Epithelial cell of esophagus (primary cell): Measurements from ENCODE around the gene VRK1.
"Not testable (repeated sequence)": the region's sequence is repeated elsewhere in the genome, so short reads cannot be mapped to it uniquely, and the experiment has no call there.

Source experiments
- DNase-seq: peaks from one replicate; pipeline ENCODE4 v3.0.0; 2010; ENCODE audit warnings: low read depth
- H3K4me3 ChIP-seq: 2 replicates; pipeline ENCODE4 v1.5.1; 2011; ENCODE audit warnings: mild to moderate bottlenecking, low read length, control low read depth
- CTCF ChIP-seq: IDR thresholded peaks from 2 replicates; pipeline ENCODE4 v1.5.1; 2011; ENCODE audit warnings: low read depth, mild to moderate bottlenecking, low read length, control low read depth, inconsistent platforms; ENCODE audit not compliant: insufficient read depth; ENCODE audit errors: missing control alignments

The VRK1 gene

DNA sequence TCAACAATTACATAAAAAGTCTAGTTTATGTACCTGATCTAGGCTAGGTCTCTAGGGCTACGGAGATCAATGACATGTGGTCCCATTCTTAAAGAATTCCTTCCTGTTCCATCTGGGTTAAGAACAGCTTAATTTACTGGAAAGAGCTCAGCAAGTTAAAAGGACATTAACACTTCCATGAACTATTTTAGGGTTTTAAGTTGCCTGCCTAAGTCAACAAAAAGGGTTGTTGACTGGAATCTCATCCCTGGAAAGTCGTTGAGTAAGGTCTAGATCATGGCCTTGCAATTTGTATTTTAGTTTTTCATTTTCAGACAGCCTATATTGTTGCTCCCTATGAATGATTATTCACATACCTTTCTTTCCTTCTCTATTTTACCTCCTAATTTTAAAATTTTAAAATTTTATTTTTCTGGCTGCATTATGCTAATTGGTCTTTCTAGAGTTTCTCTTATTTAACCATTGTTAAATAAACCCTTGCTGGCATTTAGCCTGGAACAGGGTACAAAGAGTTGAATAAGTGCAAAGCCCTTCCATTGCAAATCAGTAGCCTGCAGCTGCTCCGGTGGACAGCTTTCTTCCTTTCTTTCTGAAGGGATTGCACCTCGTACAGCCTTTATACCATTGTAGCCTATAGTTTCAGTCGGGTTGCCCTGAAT is 66.3 kb downstream of the VRK1 start:
- H3K4me3 ChIP-seq: no peak overlapping the region
- DNase-seq: no peak
- no peak for TF ChIP-seq CTCF

DNA sequence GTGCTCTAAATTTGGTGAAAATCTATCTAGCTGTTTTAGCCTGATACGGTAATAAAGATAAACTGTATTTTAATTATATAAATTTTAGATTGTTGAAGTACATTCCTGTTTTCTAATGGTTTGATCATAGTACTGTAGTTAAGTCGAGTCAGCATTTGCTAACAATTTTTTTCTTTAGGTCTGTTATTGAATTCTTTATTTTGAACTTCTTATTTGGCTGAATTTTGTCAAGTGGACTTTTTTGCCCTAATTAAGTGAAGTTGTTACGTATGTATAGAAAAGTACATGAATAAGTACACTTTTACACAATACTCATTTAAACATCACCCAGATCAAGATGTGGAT is 66.8 kb downstream of the VRK1 start:
- DNase-seq: no peak
- no peak overlapping the region for H3K4me3 ChIP-seq
- no peak for TF ChIP-seq CTCF

DNA sequence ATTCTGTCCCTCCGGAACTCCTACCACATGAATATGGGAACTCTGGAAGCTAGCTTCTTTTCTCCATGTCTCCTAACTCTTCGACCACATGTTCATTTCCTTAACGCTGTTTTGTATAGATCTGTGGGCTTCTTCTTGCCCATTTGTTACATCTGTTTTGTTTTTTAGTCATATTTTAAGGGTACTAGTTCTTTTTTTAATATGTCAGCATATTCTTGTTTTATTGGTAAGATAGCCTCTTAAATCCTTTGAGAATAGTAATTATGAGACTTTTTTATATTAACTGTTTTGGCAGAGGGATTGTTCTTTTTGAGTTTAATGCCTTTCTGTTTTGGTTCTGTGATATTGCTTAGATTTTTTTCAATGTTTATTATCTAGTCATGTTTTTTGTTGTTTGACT is 70.5 kb downstream of the VRK1 start:
- H3K4me3 ChIP-seq: no peak overlapping the region
- DNase-seq: no peak
- no peak for TF ChIP-seq CTCF

DNA sequence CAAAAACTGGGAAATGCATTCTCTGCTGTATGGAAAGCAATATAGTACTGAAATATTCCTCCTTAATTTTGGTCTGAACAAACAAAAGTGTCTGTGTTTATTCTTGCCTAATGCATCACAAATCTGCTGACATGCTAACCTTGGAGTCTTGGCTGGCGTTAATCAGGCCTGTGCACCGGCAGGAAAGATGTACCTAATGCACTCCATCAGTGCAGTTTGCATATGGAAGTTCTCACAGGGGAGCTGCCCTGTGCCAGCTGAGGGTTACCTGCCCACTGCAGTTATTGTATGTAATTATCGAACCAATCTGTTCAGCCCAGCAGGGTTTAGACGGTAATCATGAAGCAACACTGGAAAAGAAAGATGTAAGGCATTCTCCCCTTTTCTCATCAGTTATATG is 76.9 kb downstream of the VRK1 start:
- no peak for DNase-seq
- TF ChIP-seq CTCF: no peak
- no peak overlapping the region for H3K4me3 ChIP-seq

DNA sequence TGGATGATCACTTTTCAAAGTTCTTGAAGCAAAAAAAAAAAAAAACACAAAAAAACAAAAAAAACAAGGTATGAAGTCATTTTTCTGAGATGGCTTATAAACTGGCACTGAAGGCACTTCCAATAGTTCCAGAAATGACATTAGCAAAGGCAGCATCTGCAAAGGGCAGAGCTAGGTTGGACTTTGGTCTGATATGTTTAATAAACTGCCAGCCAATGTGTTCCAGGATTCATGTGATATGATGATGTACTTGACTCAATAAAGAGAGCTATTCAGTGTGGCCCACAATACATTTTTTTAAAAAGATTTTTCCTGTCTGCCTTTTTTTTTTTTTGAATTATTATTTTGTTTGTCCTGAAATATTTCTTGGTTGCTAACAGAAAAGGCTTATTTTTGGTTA is 79.6 kb downstream of the VRK1 start:
- no peak for DNase-seq
- no peak for TF ChIP-seq CTCF
- no peak overlapping the region for H3K4me3 ChIP-seq

DNA sequence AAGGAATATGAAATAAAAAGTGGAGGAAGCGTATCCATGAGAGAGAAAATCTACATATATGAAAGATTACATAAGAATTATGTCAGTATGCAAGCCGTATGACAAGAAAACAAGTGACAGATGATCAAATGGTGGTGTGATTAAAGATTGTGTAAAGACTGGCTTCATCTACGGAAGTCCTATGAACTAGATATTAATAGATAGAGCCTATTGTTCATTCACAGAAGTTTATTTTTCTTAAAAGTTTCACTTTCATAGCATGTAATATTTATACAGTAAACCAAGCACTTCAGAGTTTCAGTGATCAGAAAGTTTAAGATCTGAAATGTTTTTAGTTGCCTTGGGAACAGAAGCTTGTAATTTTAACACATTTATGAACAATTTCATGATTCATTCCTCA is 84.5 kb downstream of the VRK1 start:
- no peak for TF ChIP-seq CTCF
- no peak overlapping the region for H3K4me3 ChIP-seq
- DNase-seq: no peak

DNA sequence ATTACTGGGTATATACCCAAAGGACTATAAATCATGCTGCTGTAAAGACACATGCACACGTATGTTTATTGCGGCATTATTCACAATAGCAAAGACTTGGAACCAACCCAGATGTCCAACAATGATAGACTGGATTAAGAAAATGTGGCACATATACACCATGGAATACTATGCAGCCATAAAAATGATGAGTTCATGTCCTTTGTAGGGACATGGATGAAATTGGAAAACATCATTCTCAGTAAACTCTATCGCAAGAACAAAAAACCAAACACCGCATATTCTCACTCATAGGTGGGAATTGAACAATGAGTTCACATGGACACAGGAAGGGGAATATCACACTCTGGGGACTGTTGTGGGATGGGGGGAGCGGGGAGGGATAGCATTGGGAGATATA is 86.8 kb downstream of the VRK1 start:
- not testable (repeated sequence) for DNase-seq, H3K4me3 ChIP-seq
